Measurements from ENCODE around the gene LENG9. TPM values are rescaled to one million over a fixed set of nuclear protein-coding genes. Genes with fewer than 3 reads are reported as not detected.

The LENG9 gene
- total and polyA plus RNA-seq, 8 donors, result 1.3 to 14.5 (median 7.1) TPM

- peaks cover 32 to 72% (median 64%) of the 10 kb centered on the region in 4 donors for H3K4me1 ChIP-seq
- 30 to 37% (median 35%) methylated on average over 1 to 15 of the region's 15 CpGs for WGBS, 5 donors
- intact Hi-C loops (cut with DNase I; ENCODE audit: low total_unique reads), result no loop called here
Measured at GRCh38 chr19:54462047-54462654, 1.4 kb downstream of the LENG9 start.

GRCh38 chr19:54461613-54462012 is 2.0 kb downstream of the LENG9 start:
- peak overlapping the region in 2 of 4 donors; percentile 46 to 65 for H3K4me3 ChIP-seq
- WGBS, 5 donors, result 17 to 34% (median 29%) methylated on average over 3 of the region's 3 CpGs
- DNase-seq, result peak in 1 of 2 donors; percentile 83
- intact Hi-C loops (cut with DNase I; ENCODE audit: low total_unique reads), result no loop called here
- H3K27me3 ChIP-seq, result no peaks in the 10 kb centered on the region
- H3K27ac ChIP-seq, result peak overlapping the region; percentile 98 to 99 (median 99)
- peaks cover 32 to 71% (median 59%) of the 10 kb centered on the region in 4 donors for H3K4me1 ChIP-seq
- TF ChIP-seq EP300 (IDR thresholded peaks at IDR 0.05), result no peak
- TF ChIP-seq CTCF (IDR thresholded peaks at IDR 0.05), result no peak
- H3K9me3 ChIP-seq, result no peaks in the 10 kb centered on the region
- H3K36me3 ChIP-seq, result peaks cover 44 to 58% (median 56%) of the 10 kb centered on the region in 4 donors

More at GRCh38 chr19:54462047-54462654, 1.4 kb downstream of the LENG9 start:
- TF ChIP-seq POLR2AphosphoS5 (IDR thresholded peaks at IDR 0.05), result peak in 1 of 3 donors; percentile 8
- no peak for TF ChIP-seq CTCF (IDR thresholded peaks at IDR 0.05)
- Histone ChIP-seq H3K36me3 (peaks cover 39 to 52% (median 51%) of the 10 kb centered on the region in 4 donors), H3K27ac (peak overlapping the region; percentile 98 to 99 (median 99)), H3K27me3 (no peaks in the 10 kb centered on the region), H3K4me3 (peak overlapping the region; percentile 46 to 70 (median 66)), H3K9me3 (no peaks in the 10 kb centered on the region)
- DNase-seq, result peak; percentile 50 to 54

GRCh38 chr19:54461210-54461609 is 2.4 kb downstream of the LENG9 start:
- H3K4me1 ChIP-seq, result peaks cover 32 to 67% (median 58%) of the 10 kb centered on the region in 4 donors
- no peaks in the 10 kb centered on the region for H3K27me3 ChIP-seq
- TF ChIP-seq CTCF (IDR thresholded peaks at IDR 0.05) (no peak), EP300 (IDR thresholded peaks at IDR 0.05) (no peak), POLR2AphosphoS5 (IDR thresholded peaks at IDR 0.05) (peak in 1 of 3 donors; percentile 3), POLR2A (IDR thresholded peaks at IDR 0.05) (no peak)
- DNase-seq, result no peak
- WGBS, 5 donors, result 52 to 60% (median 54%) methylated on average over 27 of the region's 27 CpGs
- H3K4me3 ChIP-seq, result peak overlapping the region in 2 of 4 donors; percentile 5 to 65
- intact Hi-C loops (cut with DNase I; ENCODE audit: low total_unique reads), result no loop called here
- no peaks in the 10 kb centered on the region for H3K9me3 ChIP-seq
- peak overlapping the region; percentile 68 to 99 (median 98) for H3K27ac ChIP-seq
- peaks cover 48 to 62% (median 60%) of the 10 kb centered on the region in 4 donors for H3K36me3 ChIP-seq

GRCh38 chr19:54460230-54461005 is 3.2 kb downstream of the LENG9 start:
- TF ChIP-seq CTCF (IDR thresholded peaks at IDR 0.05), result no peak
- TF ChIP-seq EP300 (IDR thresholded peaks at IDR 0.05), result no peak
- TF ChIP-seq POLR2A (IDR thresholded peaks at IDR 0.05), result no peak
- TF ChIP-seq POLR2AphosphoS5 (IDR thresholded peaks at IDR 0.05), result no peak
- intact Hi-C loops (cut with DNase I; ENCODE audit: low total_unique reads), result no loop called here
- 64 to 77% (median 68%) methylated on average over 5 to 37 of the region's 39 CpGs for WGBS, 5 donors
- Histone ChIP-seq H3K4me3 (no peak overlapping the region), H3K4me1 (peaks cover 32 to 63% (median 52%) of the 10 kb centered on the region in 4 donors), H3K27me3 (no peaks in the 10 kb centered on the region), H3K36me3 (peaks cover 56 to 70% (median 68%) of the 10 kb centered on the region in 4 donors), H3K27ac (peak overlapping the region; percentile 31 to 99 (median 98)), H3K9me3 (no peaks in the 10 kb centered on the region)
- no peak for DNase-seq

Measured in stomach (tissue), 9 donors.